ENCODE results near the gene KRTAP2-2. TPM values are rescaled to one million over a fixed set of nuclear protein-coding genes. Genes with fewer than 3 reads are reported as not detected.
"Not testable (repeated sequence)": the region's sequence is repeated elsewhere in the genome, so short reads cannot be mapped to it uniquely, and the experiment has no call there.

Gene KRTAP2-2, protein sequence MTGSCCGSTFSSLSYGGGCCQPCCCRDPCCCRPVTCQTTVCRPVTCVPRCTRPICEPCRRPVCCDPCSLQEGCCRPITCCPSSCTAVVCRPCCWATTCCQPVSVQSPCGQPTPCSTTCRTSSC
- not detected for total RNA-seq
- not detected for polyA plus RNA-seq
- long read RNA-seq, donor 1, result 0 reads
- long read RNA-seq, donor 2, result 0 reads
- long read RNA-seq, donor 3, result 0 reads

- intact Hi-C loops (cut with DNase I); DNase-seq: not testable (repeated sequence)
Measured at GRCh38 chr17:41055130-41055529, at the start of gene KRTAP2-2. KRTAP2-2 (minus strand) TSS chr17:41055230; CDS start chr17:41055211, 19 bp downstream.

DNA sequence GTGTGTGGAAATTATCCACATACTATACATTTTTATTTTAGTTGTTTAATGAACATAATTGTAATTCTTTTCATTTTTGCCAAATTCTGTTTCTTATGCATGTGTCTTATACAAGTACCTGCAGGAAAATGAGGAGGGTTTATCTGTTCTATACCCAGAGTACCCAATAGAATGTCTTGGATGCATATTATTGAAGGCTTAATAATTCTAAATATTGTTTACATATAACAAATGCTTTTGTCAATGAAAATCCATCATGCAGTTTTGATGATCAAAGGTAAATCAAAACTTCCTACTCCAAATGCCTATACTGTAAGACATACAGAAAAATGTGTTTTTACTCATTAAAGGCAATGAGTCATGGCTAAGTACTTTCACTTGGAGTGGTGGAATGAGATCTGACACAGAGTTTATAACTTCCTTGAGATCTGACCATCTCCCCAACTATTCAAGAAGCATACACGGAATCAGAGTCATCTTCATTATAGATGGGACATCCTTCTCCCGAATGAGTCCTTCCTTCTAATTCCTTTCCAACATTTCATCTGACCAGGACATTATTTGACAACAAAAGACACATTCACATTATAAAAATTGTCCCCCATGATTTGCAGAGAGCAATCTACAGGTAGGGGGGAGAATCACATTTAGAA is 49.5 kb upstream of the KRTAP2-2 start:
- H3K9me3 ChIP-seq; intact Hi-C loops (cut with DNase I); ATAC-seq; H3K4me3 ChIP-seq; DNase-seq; H3K27ac ChIP-seq; H3K4me1 ChIP-seq; H3K36me3 ChIP-seq: not testable (repeated sequence)
- peaks cover 0 to 37% (median 8%) of the 10 kb centered on the region in 7 donors for H3K27me3 ChIP-seq
- WGBS, 2 donors, result 76 to 77% methylated on average over 2 of the region's 2 CpGs

More at GRCh38 chr17:41055130-41055529, at the start of gene KRTAP2-2:
- not testable (repeated sequence) for H3K4me3 ChIP-seq, ATAC-seq, H3K27ac ChIP-seq, H3K4me1 ChIP-seq, H3K36me3 ChIP-seq
- Histone ChIP-seq H3K9me3 (peaks cover 0 to 17% (median 0%) of the 10 kb centered on the region in 11 donors), H3K27me3 (peaks cover 0 to 56% (median 38%) of the 10 kb centered on the region in 7 donors)
- 30 to 56% methylated on average over 1 of the region's 6 CpGs for WGBS, 2 donors

- DNase-seq, result no peak
- no peak for ATAC-seq
- intact Hi-C loops (cut with DNase I), result no loop called here
- WGBS, 2 donors, result 85 to 91% methylated on average over 1 of the region's 1 CpG
- H3K4me1 ChIP-seq, result no peaks in the 10 kb centered on the region
- H3K4me3 ChIP-seq, result no peak overlapping the region
- no peaks in the 10 kb centered on the region for H3K9me3 ChIP-seq
- H3K27ac ChIP-seq, result no peak overlapping the region
- H3K27me3 ChIP-seq, result peaks cover 0 to 42% (median 10%) of the 10 kb centered on the region in 7 donors
- TF ChIP-seq, protein P1, sequence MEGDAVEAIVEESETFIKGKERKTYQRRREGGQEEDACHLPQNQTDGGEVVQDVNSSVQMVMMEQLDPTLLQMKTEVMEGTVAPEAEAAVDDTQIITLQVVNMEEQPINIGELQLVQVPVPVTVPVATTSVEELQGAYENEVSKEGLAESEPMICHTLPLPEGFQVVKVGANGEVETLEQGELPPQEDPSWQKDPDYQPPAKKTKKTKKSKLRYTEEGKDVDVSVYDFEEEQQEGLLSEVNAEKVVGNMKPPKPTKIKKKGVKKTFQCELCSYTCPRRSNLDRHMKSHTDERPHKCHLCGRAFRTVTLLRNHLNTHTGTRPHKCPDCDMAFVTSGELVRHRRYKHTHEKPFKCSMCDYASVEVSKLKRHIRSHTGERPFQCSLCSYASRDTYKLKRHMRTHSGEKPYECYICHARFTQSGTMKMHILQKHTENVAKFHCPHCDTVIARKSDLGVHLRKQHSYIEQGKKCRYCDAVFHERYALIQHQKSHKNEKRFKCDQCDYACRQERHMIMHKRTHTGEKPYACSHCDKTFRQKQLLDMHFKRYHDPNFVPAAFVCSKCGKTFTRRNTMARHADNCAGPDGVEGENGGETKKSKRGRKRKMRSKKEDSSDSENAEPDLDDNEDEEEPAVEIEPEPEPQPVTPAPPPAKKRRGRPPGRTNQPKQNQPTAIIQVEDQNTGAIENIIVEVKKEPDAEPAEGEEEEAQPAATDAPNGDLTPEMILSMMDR (IDR thresholded peaks at IDR 0.05), result no peak
- no peaks in the 10 kb centered on the region for H3K36me3 ChIP-seq
Measured at GRCh38 chr17:41103896-41104295, 48.9 kb upstream of the KRTAP2-2 start.

DNA sequence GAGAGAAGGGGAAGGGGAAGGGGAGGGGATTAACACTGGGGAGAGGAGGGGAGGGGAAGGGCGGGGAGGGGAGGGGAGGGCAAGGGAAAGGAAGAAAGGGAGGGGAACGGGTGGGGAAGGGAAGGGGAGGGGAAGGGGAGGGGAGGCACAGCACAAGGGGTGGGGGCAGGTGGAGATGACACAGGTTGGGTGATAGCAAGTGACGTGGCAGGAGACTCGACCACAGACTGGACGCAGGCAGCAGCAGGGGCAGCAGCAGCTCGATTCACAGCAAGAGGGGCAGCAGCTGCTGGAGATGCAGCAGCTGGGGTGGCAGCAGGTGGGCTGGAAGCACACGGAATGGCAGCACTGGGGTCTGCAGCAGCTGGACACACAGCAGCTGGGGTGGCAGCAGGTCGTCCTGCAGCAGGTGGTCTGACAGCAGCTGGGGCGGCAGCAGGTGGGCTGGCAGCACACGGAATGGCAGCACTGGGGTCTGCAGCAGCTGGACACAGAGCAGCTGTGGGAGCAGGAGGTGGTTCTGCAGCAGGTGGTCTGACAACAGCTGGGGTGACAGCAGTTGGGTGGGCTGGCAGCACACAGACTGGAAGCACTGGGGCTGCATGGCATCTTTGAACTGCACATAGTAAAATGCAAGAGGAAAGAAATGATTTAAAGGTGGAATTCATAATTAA is 46.7 kb upstream of the KRTAP2-2 start, which contains the start of gene KRTAP4-16:
KRTAP4-16 (minus strand) TSS at position 624 of the 674 bp plus-strand sequence; CDS start at position 624, 0 bp downstream.
- Histone ChIP-seq H3K9me3 (no peaks in the 10 kb centered on the region), H3K36me3 (no peaks in the 10 kb centered on the region), H3K4me3 (no peak within 1 kb of the TSS), H3K4me1 (no peaks in the 10 kb centered on the region), H3K27ac (no peak within 1 kb of the TSS), H3K27me3 (peaks cover 0 to 34% (median 8%) of the 10 kb centered on the region in 7 donors)
- intact Hi-C loops (cut with DNase I), result no loop called here
- ATAC-seq (no peak), DNase-seq (no peak)
- 40 to 46% methylated on average over 9 to 10 of the region's 10 CpGs for WGBS, 2 donors
- TF ChIP-seq, protein P1 (IDR thresholded peaks at IDR 0.05), result no peak

DNA sequence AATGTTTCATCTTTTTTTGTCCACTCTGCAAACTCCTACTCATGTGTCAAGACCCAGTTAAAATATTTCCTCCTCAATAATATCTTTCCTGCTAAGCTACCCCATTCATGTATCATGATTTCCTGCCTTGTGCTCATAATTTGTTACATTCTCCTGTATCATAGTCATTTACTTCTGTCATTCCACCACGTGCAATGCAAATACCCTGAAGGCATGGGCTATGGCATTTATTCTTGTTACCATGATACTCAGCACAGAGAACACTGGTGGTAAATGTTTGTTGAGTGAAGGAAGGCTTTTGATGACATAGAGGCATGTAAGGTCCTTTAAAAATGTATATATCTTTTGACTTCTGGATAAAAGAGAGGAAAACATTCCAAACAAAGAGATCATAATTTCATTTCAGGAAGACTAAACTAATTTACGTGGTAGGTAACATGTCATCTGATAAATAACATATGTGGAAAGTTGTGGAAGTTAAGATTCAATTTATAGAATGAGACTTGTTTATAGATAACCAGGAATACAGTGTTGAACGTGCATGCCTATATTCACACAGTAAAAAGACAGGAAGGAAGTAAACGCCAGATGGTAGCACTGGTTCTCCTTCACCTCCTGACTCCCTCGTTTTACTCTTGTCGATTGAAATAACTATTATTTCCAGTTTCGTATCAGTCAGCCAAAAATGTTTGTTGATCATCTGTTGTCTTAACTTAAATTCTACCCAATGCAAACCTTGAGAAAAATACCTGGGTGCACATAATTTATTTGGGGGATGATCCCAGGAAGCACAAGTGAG is 44.9 kb upstream of the KRTAP2-2 start:
- peaks cover 0 to 40% (median 12%) of the 10 kb centered on the region in 7 donors for H3K27me3 ChIP-seq
- H3K36me3 ChIP-seq; H3K9me3 ChIP-seq; ATAC-seq; H3K4me1 ChIP-seq; H3K27ac ChIP-seq; DNase-seq; H3K4me3 ChIP-seq; intact Hi-C loops (cut with DNase I): not testable (repeated sequence)
- 44 to 53% methylated on average over 7 of the region's 7 CpGs for WGBS, 2 donors
